Activated T-helper 1 cell treated with anti-CD3 and anti-CD28 coated beads, Interleukin-12 subunit alpha, Interleukin-12 subunit beta, Interleukin-2, Interleukin-4 antibody, amounts not matched to agents 30 ng/mL and 10 ng/mL and 1 ng/mL, durations not matched to agents 14 hours and 24 hours and 36 hours (primary cell): Measurements from ENCODE around the gene FTO. TPM values are rescaled to one million over a fixed set of nuclear protein-coding genes. Genes with fewer than 3 reads are reported as not detected.
"Not testable (repeated sequence)": the region's sequence is repeated elsewhere in the genome, so short reads cannot be mapped to it uniquely, and the experiment has no call there.

Experiments
- DNase-seq: peaks from one replicate; pipeline ENCODE4 v3.0.0; 2021; ENCODE audit warnings: low spot score
- H3K27ac Mint-ChIP-seq: one replicate; pipeline ENCODE4 v1.8.0; 2021; ENCODE audit warnings: mild to moderate bottlenecking, mixed read lengths
- H3K27me3 Mint-ChIP-seq: one replicate; pipeline ENCODE4 v1.8.0; 2022; ENCODE audit warnings: mild to moderate bottlenecking, moderate library complexity, mixed read lengths; ENCODE audit not compliant: insufficient read depth
- H3K36me3 Mint-ChIP-seq: one replicate; pipeline ENCODE4 v1.8.0; 2021; ENCODE audit warnings: low read depth, mixed read lengths
- H3K4me1 Mint-ChIP-seq: one replicate; pipeline ENCODE4 v1.8.0; 2021; ENCODE audit warnings: low read depth, mixed read lengths
- H3K4me3 Mint-ChIP-seq: one replicate; pipeline ENCODE4 v1.8.0; 2021; ENCODE audit warnings: mild to moderate bottlenecking, moderate library complexity, mixed read lengths
- H3K9me3 Mint-ChIP-seq: one replicate; pipeline ENCODE4 v1.8.0; 2021; ENCODE audit warnings: mixed read lengths
- intact Hi-C: fragments of 100-400 bp; cut with micrococcal nuclease; formaldehyde crosslinking; loops from one replicate; pipeline ENCODE4 v1.15.1; 2024
- total RNA-seq: library from RNA; stranded (reverse); gene quantifications from 2 replicates; pipeline ENCODE4 v1.2.3, GENCODE V29; 2022

The FTO gene
- total RNA-seq, result 56.4 and 63.0 TPM in 2 replicates

- Mint-ChIP-seq H3K27ac (peak within 1 kb of the TSS; percentile 91), H3K4me1 (peaks cover 36% of the 10 kb centered on the region), H3K4me3 (peak within 1 kb of the TSS; percentile 96), H3K36me3 (peaks cover 7% of the 10 kb centered on the region), H3K9me3 (no peaks in the 10 kb centered on the region), H3K27me3 (no peaks in the 10 kb centered on the region)
- peak; percentile 96 for DNase-seq
- intact Hi-C loops, result loop anchor here (1.0 to 5.0 kb wide), 11 partner anchors 41 to 1225 kb away; partner anchors contain the start of genes AKTIP and RBL2
Observed at GRCh38 chr16:53703590-53704444, at the start of gene FTO, which contains the start of gene RPGRIP1L. Gene FTO, plus strand, starts transcription at chr16:53704156. Gene RPGRIP1L, minus strand, starts transcription at chr16:53703859. Its CDS starts 3,136 bp downstream, at chr16:53700723.

- intact Hi-C loops, result no loop called here
- Mint-ChIP-seq H3K27me3 (no peaks in the 10 kb centered on the region), H3K9me3 (no peaks in the 10 kb centered on the region), H3K36me3 (peaks cover 7% of the 10 kb centered on the region), H3K4me1 (no peaks in the 10 kb centered on the region), H3K4me3 (no peak overlapping the region), H3K27ac (no peak overlapping the region)
- DNase-seq, result no peak
Observed at GRCh38 chr16:53654946-53655345, 49.0 kb upstream of the FTO start.

GRCh38 chr16:53662072-53662471 is 41.9 kb upstream of the FTO start:
- no peak for DNase-seq
- Mint-ChIP-seq H3K4me1 (peaks cover 10% of the 10 kb centered on the region), H3K9me3 (no peaks in the 10 kb centered on the region), H3K4me3 (no peak overlapping the region), H3K27ac (no peak overlapping the region), H3K36me3 (no peaks in the 10 kb centered on the region), H3K27me3 (no peaks in the 10 kb centered on the region)
- intact Hi-C loops, result no loop called here

GRCh38 chr16:53664724-53665345 is 39.1 kb upstream of the FTO start:
- no peak overlapping the region for H3K4me3 Mint-ChIP-seq
- no peak for DNase-seq
- no peaks in the 10 kb centered on the region for H3K9me3 Mint-ChIP-seq
- H3K36me3 Mint-ChIP-seq, result no peaks in the 10 kb centered on the region
- no peaks in the 10 kb centered on the region for H3K27me3 Mint-ChIP-seq
- H3K27ac Mint-ChIP-seq, result no peak overlapping the region
- H3K4me1 Mint-ChIP-seq, result peaks cover 10% of the 10 kb centered on the region
- intact Hi-C loops, result no loop called here

GRCh38 chr16:53666786-53667415 is 37.1 kb upstream of the FTO start:
- peaks cover 10% of the 10 kb centered on the region for H3K4me1 Mint-ChIP-seq
- no peaks in the 10 kb centered on the region for H3K27me3 Mint-ChIP-seq
- no peak for DNase-seq
- no peaks in the 10 kb centered on the region for H3K36me3 Mint-ChIP-seq
- H3K27ac Mint-ChIP-seq, result no peak overlapping the region
- H3K9me3 Mint-ChIP-seq, result no peaks in the 10 kb centered on the region
- intact Hi-C loops, result no loop called here
- H3K4me3 Mint-ChIP-seq, result no peak overlapping the region

- no peaks in the 10 kb centered on the region for H3K27me3 Mint-ChIP-seq
- intact Hi-C loops, result no loop called here
- peaks cover 10% of the 10 kb centered on the region for H3K4me1 Mint-ChIP-seq
- DNase-seq, result no peak
- H3K36me3 Mint-ChIP-seq, result no peaks in the 10 kb centered on the region
- H3K4me3 Mint-ChIP-seq, result no peak overlapping the region
- no peaks in the 10 kb centered on the region for H3K9me3 Mint-ChIP-seq
- no peak overlapping the region for H3K27ac Mint-ChIP-seq
Observed at GRCh38 chr16:53668869-53669268, 35.1 kb upstream of the FTO start.

GRCh38 chr16:53672461-53672860 is 31.5 kb upstream of the FTO start:
- no peaks in the 10 kb centered on the region for H3K36me3 Mint-ChIP-seq
- H3K4me3 Mint-ChIP-seq, result no peak overlapping the region
- no peaks in the 10 kb centered on the region for H3K9me3 Mint-ChIP-seq
- DNase-seq, result no peak
- H3K27ac Mint-ChIP-seq, result no peak overlapping the region
- no peaks in the 10 kb centered on the region for H3K4me1 Mint-ChIP-seq
- intact Hi-C loops, result no loop called here
- H3K27me3 Mint-ChIP-seq, result no peaks in the 10 kb centered on the region

- Mint-ChIP-seq H3K36me3 (no peaks in the 10 kb centered on the region), H3K4me3 (no peak overlapping the region), H3K27me3 (no peaks in the 10 kb centered on the region), H3K4me1 (no peaks in the 10 kb centered on the region), H3K27ac (no peak overlapping the region), H3K9me3 (no peaks in the 10 kb centered on the region)
- no peak for DNase-seq
- intact Hi-C loops, result no loop called here
Observed at GRCh38 chr16:53673189-53673588, 30.8 kb upstream of the FTO start.

GRCh38 chr16:53678155-53678554 is 25.8 kb upstream of the FTO start:
- intact Hi-C loops, result no loop called here
- no peaks in the 10 kb centered on the region for H3K27me3 Mint-ChIP-seq
- no peaks in the 10 kb centered on the region for H3K9me3 Mint-ChIP-seq
- no peak overlapping the region for H3K27ac Mint-ChIP-seq
- DNase-seq, result no peak
- H3K4me1 Mint-ChIP-seq, result no peaks in the 10 kb centered on the region
- no peak overlapping the region for H3K4me3 Mint-ChIP-seq
- H3K36me3 Mint-ChIP-seq, result peaks cover 1% of the 10 kb centered on the region

- Mint-ChIP-seq H3K36me3 (peaks cover 5% of the 10 kb centered on the region), H3K27ac (no peak overlapping the region), H3K4me1 (no peaks in the 10 kb centered on the region), H3K9me3 (no peaks in the 10 kb centered on the region), H3K27me3 (no peaks in the 10 kb centered on the region), H3K4me3 (no peak overlapping the region)
- no peak for DNase-seq
- intact Hi-C loops, result no loop called here
Observed at GRCh38 chr16:53678756-53679343, 25.1 kb upstream of the FTO start.

- peaks cover 14% of the 10 kb centered on the region for H3K36me3 Mint-ChIP-seq
- no peak for DNase-seq
- peaks cover 9% of the 10 kb centered on the region for H3K9me3 Mint-ChIP-seq
- no peak overlapping the region for H3K4me3 Mint-ChIP-seq
- no peaks in the 10 kb centered on the region for H3K27me3 Mint-ChIP-seq
- H3K27ac Mint-ChIP-seq, result no peak overlapping the region
- H3K4me1 Mint-ChIP-seq, result no peaks in the 10 kb centered on the region
- intact Hi-C loops, result no loop called here
Observed at GRCh38 chr16:53680756-53681155, 23.2 kb upstream of the FTO start.

- DNase-seq, result no peak
- no peak overlapping the region for H3K4me3 Mint-ChIP-seq
- H3K36me3 Mint-ChIP-seq, result peaks cover 14% of the 10 kb centered on the region
- peaks cover 9% of the 10 kb centered on the region for H3K9me3 Mint-ChIP-seq
- H3K27me3 Mint-ChIP-seq, result no peaks in the 10 kb centered on the region
- intact Hi-C loops, result no loop called here
- H3K4me1 Mint-ChIP-seq, result no peaks in the 10 kb centered on the region
- no peak overlapping the region for H3K27ac Mint-ChIP-seq
Observed at GRCh38 chr16:53681354-53681753, 22.6 kb upstream of the FTO start.

GRCh38 chr16:53685334-53685733 is 18.6 kb upstream of the FTO start:
- H3K4me1 Mint-ChIP-seq, intact Hi-C loops, H3K4me3 Mint-ChIP-seq: not testable (repeated sequence)

More at GRCh38 chr16:53685334-53685733, 18.6 kb upstream of the FTO start:
- peaks cover 14% of the 10 kb centered on the region for H3K36me3 Mint-ChIP-seq
- H3K27ac Mint-ChIP-seq, H3K9me3 Mint-ChIP-seq, H3K27me3 Mint-ChIP-seq, DNase-seq: not testable (repeated sequence)
